ENCODE data around the gene KSR1. TPM values are rescaled to one million over a fixed set of nuclear protein-coding genes. Genes with fewer than 3 reads are reported as not detected.
A peak's percentile ranks its signal among the peaks of the same experiment; 100 is the strongest.

KSR1 gene
- total RNA-seq, 4 donors from 2014 or later = 26.6 to 64.4 (median 42.2) TPM

DNA sequence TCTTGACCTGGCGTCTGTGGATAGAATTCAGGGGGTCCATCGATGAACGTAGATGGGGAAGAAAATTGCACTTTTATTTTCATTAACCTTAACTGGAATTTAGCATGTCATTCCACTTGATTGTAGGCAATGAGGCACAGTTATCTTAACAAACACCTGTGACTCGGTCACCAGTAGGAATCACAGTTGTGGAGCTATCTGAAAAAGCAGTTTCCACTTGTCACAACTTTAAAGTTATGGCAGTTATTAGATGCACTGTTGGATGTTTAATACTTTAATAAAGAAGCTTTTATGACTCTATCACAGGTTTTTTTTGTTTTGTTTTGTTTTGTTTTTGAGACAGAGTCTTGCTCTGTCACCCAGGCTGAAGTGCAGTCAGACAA lies 91.0 kb downstream of the KSR1 start:
- peaks cover 4 to 23% (median 13%) of the 10 kb centered on the region in 4 donors for H3K4me1 ChIP-seq
- no peaks in the 10 kb centered on the region for H3K36me3 ChIP-seq
- H3K27ac ChIP-seq = no peak overlapping the region
- H3K4me3 ChIP-seq = no peak overlapping the region
- no peak for TF ChIP-seq POLR2A (IDR thresholded peaks at IDR 0.05)
- TF ChIP-seq, protein P1, sequence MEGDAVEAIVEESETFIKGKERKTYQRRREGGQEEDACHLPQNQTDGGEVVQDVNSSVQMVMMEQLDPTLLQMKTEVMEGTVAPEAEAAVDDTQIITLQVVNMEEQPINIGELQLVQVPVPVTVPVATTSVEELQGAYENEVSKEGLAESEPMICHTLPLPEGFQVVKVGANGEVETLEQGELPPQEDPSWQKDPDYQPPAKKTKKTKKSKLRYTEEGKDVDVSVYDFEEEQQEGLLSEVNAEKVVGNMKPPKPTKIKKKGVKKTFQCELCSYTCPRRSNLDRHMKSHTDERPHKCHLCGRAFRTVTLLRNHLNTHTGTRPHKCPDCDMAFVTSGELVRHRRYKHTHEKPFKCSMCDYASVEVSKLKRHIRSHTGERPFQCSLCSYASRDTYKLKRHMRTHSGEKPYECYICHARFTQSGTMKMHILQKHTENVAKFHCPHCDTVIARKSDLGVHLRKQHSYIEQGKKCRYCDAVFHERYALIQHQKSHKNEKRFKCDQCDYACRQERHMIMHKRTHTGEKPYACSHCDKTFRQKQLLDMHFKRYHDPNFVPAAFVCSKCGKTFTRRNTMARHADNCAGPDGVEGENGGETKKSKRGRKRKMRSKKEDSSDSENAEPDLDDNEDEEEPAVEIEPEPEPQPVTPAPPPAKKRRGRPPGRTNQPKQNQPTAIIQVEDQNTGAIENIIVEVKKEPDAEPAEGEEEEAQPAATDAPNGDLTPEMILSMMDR (IDR thresholded peaks at IDR 0.05) = no peak
- no peaks in the 10 kb centered on the region for H3K9me3 ChIP-seq
- no peaks in the 10 kb centered on the region for H3K27me3 ChIP-seq
- DNase-seq = no peak

DNA sequence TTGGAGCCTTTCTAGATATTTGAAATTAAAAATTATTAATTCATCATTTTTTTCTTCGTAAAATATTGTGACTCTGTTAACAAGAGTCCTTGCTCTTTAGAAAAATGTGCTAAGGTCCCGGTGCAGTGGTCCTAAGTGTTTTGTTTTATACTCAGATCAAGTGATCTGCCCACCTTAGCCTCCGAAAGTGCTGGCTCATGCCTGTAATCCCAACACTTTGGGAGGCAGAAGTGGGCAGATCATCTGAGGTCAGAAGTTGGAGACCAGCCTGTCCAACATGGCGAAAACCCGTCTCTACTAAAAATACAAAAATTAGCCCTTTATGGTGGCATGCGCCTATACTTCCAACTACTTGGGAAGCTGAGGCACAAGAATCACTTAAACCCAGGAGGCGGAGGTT lies 92.1 kb downstream of the KSR1 start:
- Histone ChIP-seq H3K27me3 (no peaks in the 10 kb centered on the region), H3K4me3 (no peak overlapping the region), H3K4me1 (peaks cover 5 to 23% (median 8%) of the 10 kb centered on the region in 4 donors), H3K27ac (no peak overlapping the region), H3K9me3 (no peaks in the 10 kb centered on the region), H3K36me3 (no peaks in the 10 kb centered on the region)
- no peak for DNase-seq
- TF ChIP-seq POLR2A (IDR thresholded peaks at IDR 0.05) = no peak
- TF ChIP-seq, protein P1 (IDR thresholded peaks at IDR 0.05) = no peak

DNA sequence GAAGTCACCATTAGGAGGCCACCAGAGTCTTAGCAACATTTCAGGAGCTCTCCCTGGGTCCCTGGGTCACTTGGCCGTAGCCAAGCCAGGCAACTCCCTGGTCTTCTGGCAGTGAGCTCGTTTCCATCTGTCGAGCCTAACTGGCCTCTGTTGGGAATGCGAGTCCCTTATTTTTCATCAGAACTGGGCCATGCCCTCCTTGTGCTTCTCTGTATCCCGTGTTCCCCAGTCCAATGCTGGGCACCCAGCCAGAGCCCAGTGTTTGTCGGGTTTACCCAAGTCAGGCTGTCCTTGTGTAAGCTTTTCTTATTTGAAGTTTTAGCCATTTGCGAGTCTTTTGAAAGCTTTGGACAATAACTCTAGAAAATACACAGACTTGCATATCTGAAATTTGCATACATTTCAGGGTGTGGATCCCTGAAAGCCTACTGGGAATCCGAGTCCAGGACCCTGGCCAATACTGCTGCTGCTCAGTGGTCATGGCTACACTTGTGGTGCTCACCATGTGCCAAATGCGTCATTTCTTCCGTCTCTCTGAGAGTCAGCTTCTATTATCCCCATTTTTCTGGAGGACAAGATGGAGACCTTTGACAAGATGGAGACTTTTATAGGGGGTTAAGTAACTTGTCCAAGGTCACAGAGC lies 93.1 kb downstream of the KSR1 start:
- no peaks in the 10 kb centered on the region for H3K27me3 ChIP-seq
- H3K36me3 ChIP-seq = no peaks in the 10 kb centered on the region
- H3K27ac ChIP-seq = peak overlapping the region in 1 of 4 donors; percentile 7
- no peak for DNase-seq
- TF ChIP-seq, protein P1 (IDR thresholded peaks at IDR 0.05) = no peak
- no peak for TF ChIP-seq POLR2A (IDR thresholded peaks at IDR 0.05)
- no peaks in the 10 kb centered on the region for H3K9me3 ChIP-seq
- no peak overlapping the region for H3K4me3 ChIP-seq
- peaks cover 5 to 17% (median 10%) of the 10 kb centered on the region in 4 donors for H3K4me1 ChIP-seq

DNA sequence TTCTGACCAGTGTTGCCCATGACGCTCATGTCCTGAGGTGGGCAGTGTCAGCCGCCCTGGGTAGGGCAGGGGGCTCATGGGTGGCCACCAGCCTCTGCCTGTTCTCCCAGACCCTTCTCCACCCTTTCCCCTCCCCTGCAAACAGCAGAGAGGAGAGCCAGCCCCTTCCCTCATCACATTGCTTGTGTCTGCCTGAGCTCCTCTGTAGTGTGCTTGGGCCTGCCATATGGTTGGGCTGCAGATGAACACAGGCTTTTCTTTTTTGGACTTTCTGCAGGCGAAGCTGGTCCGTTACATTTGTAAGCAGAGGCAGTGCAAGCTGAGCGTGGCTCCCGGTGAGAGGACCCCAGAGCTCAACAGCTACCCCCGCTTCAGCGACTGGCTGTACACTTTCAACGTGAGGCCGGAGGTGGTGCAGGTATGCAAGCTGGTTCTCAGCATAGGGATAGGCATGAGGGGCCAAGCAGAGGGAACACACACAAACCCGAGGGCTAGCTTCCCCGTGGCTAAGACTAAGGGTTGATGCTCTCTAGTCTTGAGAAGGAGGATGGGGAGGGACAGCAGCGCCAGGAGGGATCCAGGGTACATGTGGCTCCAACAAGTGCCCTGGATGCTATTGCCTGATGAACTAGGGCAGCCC lies 94.2 kb downstream of the KSR1 start:
- Histone ChIP-seq H3K27me3 (no peaks in the 10 kb centered on the region), H3K36me3 (no peaks in the 10 kb centered on the region), H3K4me3 (peak overlapping the region in 2 of 4 donors; percentile 36 to 44), H3K9me3 (no peaks in the 10 kb centered on the region), H3K27ac (no peak overlapping the region), H3K4me1 (peaks cover under 1 to 11% (median 6%) of the 10 kb centered on the region in 4 donors)
- no peak for DNase-seq
- TF ChIP-seq, protein P1 (IDR thresholded peaks at IDR 0.05) = no peak
- TF ChIP-seq POLR2A (IDR thresholded peaks at IDR 0.05) = no peak

DNA sequence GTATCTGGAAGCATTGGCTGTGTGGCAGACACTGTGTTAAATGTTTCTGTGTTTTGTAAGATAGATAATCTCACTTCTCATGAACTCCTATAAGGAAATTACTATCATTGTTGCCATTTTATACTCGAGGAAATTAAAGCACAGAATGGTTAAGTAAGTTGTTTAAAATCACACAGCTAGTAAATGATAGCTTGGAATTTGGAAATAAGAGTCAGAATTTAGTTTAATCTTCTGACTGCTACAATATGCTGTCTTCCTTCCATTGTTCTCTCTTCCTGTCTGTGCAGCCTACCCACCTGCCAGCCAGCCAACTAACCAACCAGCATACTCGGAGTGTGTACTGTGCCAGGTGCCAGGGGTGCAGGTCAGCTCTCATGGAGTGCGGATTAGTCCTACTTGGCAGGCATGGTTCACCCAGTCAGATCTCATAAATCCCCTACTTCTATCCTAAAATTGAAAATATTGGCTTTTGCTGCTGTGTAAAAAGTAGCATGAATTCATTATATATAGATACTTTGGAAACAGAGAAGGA lies 94.8 kb downstream of the KSR1 start:
- peaks cover 0 to 11% (median 3%) of the 10 kb centered on the region in 4 donors for H3K4me1 ChIP-seq
- H3K27ac ChIP-seq = peak overlapping the region in 1 of 4 donors; percentile 83
- H3K4me3 ChIP-seq = peak overlapping the region in 2 of 4 donors; percentile 36 to 44

More for the DNA sequence above, 94.8 kb downstream of the KSR1 start:
- no peaks in the 10 kb centered on the region for H3K36me3 ChIP-seq
- no peaks in the 10 kb centered on the region for H3K27me3 ChIP-seq
- DNase-seq = no peak
- no peak for TF ChIP-seq POLR2A (IDR thresholded peaks at IDR 0.05)
- TF ChIP-seq, protein P1 (IDR thresholded peaks at IDR 0.05) = no peak
- no peaks in the 10 kb centered on the region for H3K9me3 ChIP-seq

All from Peyer's patch (tissue), 4 donors.